OCI-LY3 (cell line): ENCODE results near the gene MACIR.

Source experiments
- H2AFZ ChIP-seq: fragments of 200-600, 300-600 bp; shearing (Covaris generic); 2 replicates; pipeline ENCODE4 v1.6.0; 2014; ENCODE audit warnings: antibody characterized with exemption, low read depth, low read length
- H3K27ac ChIP-seq: fragments of 200-600, 300-600 bp; sonication (generic); 2 replicates; pipeline ENCODE4 v1.5.1; 2014; ENCODE audit warnings: mild to moderate bottlenecking, low read length, moderate library complexity, mixed read lengths
- H3K27me3 ChIP-seq: fragments of 200-600, 300-600 bp; sonication (generic); 2 replicates; pipeline ENCODE4 v1.6.1; 2014; ENCODE audit warnings: low read depth, low read length, mixed read lengths
- H3K36me3 ChIP-seq: fragments of 200-600, 300-600 bp; sonication (generic); replicated peaks from 2 replicates; pipeline ENCODE3; 2014; ENCODE audit warnings: low read depth, low read length, mixed read lengths
- H3K4me1 ChIP-seq: fragments of 300-600, 200-600 bp; sonication (generic); 2 replicates; pipeline ENCODE4 v1.6.1; 2014; ENCODE audit warnings: low read length, mixed read lengths
- H3K4me2 ChIP-seq: fragments of 200-600, 300-600 bp; sonication (generic); 2 replicates; pipeline ENCODE4 v1.6.1; 2014; ENCODE audit warnings: low read length, mixed read lengths
- H3K4me3 ChIP-seq: fragments of 300-600, 200-600 bp; sonication (generic); 2 replicates; pipeline ENCODE4 v1.5.1; 2014; ENCODE audit warnings: antibody characterized with exemption, mild to moderate bottlenecking, low read length, moderate library complexity
- H3K79me2 ChIP-seq: fragments of 300-600, 200-600 bp; shearing (Covaris generic); 2 replicates; pipeline ENCODE4 v1.6.1; 2014; ENCODE audit warnings: mild to moderate bottlenecking, low read length, mixed read lengths
- H3K9ac ChIP-seq: fragments of 300-600, 200-600 bp; shearing (Covaris generic); 2 replicates; pipeline ENCODE4 v1.6.0; 2014; ENCODE audit warnings: mild to moderate bottlenecking, low read length, moderate library complexity
- H3K9me3 ChIP-seq: fragments of 200-600, 300-600 bp; shearing (Covaris generic); 2 replicates; pipeline ENCODE4 v1.6.1; 2014; ENCODE audit warnings: low read length, mixed read lengths; ENCODE audit not compliant: insufficient read depth
- H4K20me1 ChIP-seq: fragments of 200-600, 300-600 bp; sonication (generic); 2 replicates; pipeline ENCODE4 v1.6.1; 2016; ENCODE audit warnings: low read length, mixed read lengths; ENCODE audit not compliant: insufficient read depth
- CTCF ChIP-seq: fragments of 200-600, 300-600 bp; sonication (generic); IDR thresholded peaks from 2 replicates; pipeline ENCODE4 v1.5.1; 2014; ENCODE audit warnings: antibody characterized with exemption, low read length, low read depth
- EZH2phosphoT487 ChIP-seq: fragments of 200-600 bp; shearing (Covaris generic); IDR thresholded peaks from 2 replicates; pipeline ENCODE4 v1.6.1; 2018; ENCODE audit warnings: antibody characterized with exemption, mixed run types, low read depth

Gene MACIR

DNA sequence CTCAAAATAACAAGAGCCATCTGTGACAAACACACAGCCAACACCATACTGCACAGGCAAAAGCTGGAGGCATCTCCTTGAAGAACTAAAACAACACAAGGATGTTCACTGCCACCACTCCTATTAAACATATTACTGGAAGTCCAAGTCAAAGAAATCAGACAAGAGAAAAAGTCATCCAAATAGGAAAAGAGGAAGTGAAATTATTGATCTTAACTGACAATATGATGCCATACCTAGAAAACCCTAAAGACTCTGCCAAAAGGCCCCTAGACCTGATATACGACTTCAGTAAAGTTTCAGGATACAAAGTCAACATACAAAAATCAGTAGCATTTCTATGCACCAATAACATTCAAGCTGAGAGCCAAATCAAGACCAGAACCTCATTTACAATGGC lies 30.0 kb upstream of the MACIR start:
- Histone ChIP-seq H3K9ac (no peak overlapping the region), H3K27me3 (no peaks in the 10 kb centered on the region), H4K20me1 (no peaks in the 10 kb centered on the region), H3K9me3 (no peaks in the 10 kb centered on the region), H3K4me2 (no peak overlapping the region), H3K4me3 (no peak overlapping the region), H3K36me3 (no peaks in the 10 kb centered on the region), H2AFZ (no peak overlapping the region), H3K79me2 (no peaks in the 10 kb centered on the region), H3K4me1 (peaks cover 18% of the 10 kb centered on the region), H3K27ac (no peak overlapping the region)
- TF ChIP-seq EZH2phosphoT487 (no peak), CTCF (no peak)

- Histone ChIP-seq H3K9me3 (no peaks in the 10 kb centered on the region), H3K9ac (no peak overlapping the region), H3K4me2 (no peak overlapping the region), H4K20me1 (no peaks in the 10 kb centered on the region), H3K79me2 (no peaks in the 10 kb centered on the region), H3K36me3 (no peaks in the 10 kb centered on the region), H3K4me1 (peaks cover 16% of the 10 kb centered on the region), H3K27ac (no peak overlapping the region), H3K4me3 (no peak overlapping the region), H3K27me3 (no peaks in the 10 kb centered on the region), H2AFZ (no peak overlapping the region)
- peak; percentile 68 for TF ChIP-seq CTCF
- TF ChIP-seq EZH2phosphoT487, result no peak
Observed at GRCh38 chr5:103232393-103232999, 26.1 kb upstream of the MACIR start.

DNA sequence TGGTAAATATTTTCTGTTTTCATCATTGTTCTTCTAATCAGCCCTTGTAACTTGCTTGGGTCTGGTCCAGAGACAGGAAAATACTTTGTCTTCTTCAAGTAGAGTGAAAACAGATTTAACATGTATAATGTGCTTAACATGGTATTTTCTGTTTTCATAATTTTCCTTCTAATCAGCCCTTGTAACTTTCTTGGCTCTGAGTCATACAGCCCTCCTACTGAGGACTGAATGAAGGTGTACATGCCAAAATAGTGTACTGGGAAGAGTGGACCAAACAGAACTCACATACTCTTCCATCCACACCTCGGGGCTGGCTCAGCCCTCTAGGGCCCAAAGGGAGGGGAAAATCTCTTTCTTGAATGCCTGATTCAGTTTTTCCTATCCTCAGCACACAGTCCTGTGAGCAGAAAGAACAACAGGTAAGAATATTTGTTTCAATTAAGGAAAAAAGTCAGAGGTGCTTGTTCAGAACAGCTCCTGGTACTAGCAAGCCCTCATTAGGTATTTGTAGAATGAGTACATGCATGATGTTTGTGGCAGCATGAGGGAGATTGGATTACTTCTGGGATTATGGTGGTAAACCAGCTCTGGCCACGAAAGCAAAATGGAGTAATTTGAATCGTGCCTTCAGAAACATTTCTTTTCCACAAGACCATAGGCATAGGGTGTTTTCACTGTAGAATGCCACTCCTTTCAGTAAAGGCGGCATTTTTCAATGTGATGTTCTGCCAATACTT lies 24.2 kb upstream of the MACIR start:
- TF ChIP-seq CTCF (no peak), EZH2phosphoT487 (no peak)
- H3K9ac ChIP-seq, result no peak overlapping the region
- no peak overlapping the region for H3K4me2 ChIP-seq
- no peak overlapping the region for H2AFZ ChIP-seq
- no peaks in the 10 kb centered on the region for H4K20me1 ChIP-seq
- no peaks in the 10 kb centered on the region for H3K27me3 ChIP-seq
- no peak overlapping the region for H3K27ac ChIP-seq
- H3K4me1 ChIP-seq, result 0 out of 2 replicates have a peak, but pooled peaks cover 6% of the 10 kb centered on the region
- H3K4me3 ChIP-seq, result no peak overlapping the region
- no peaks in the 10 kb centered on the region for H3K79me2 ChIP-seq
- no peaks in the 10 kb centered on the region for H3K9me3 ChIP-seq
- H3K36me3 ChIP-seq, result no peaks in the 10 kb centered on the region

- Histone ChIP-seq H3K36me3 (no peaks in the 10 kb centered on the region), H3K4me2 (no peak overlapping the region), H3K4me1 (no peaks in the 10 kb centered on the region), H3K79me2 (no peaks in the 10 kb centered on the region), H3K9me3 (no peaks in the 10 kb centered on the region), H3K4me3 (no peak overlapping the region), H3K27me3 (no peaks in the 10 kb centered on the region), H4K20me1 (no peaks in the 10 kb centered on the region), H2AFZ (no peak overlapping the region), H3K9ac (no peak overlapping the region), H3K27ac (no peak overlapping the region)
- TF ChIP-seq CTCF (no peak), EZH2phosphoT487 (no peak)
Observed at GRCh38 chr5:103235891-103236290, 22.7 kb upstream of the MACIR start.
